Prostate gland (tissue), 2 donors: Measurements from ENCODE around the gene ZKSCAN3.

Source experiments
- CTCF ChIP-seq, 4 experiments: fragments of 200-600 bp in 2 of 4; fragments of 450-650 bp in 2 of 4; sonication (generic) in 2 of 4; IDR thresholded peaks; 1 replicate in 3 of 4; 2 replicates in 1 of 4; pipeline ENCODE4 v1.5.1; 2016 to 2019; ENCODE audit warnings: antibody characterized with exemption in 4 of 4, mild to moderate bottlenecking in 2 of 4, moderate library complexity in 2 of 4
- POLR2A ChIP-seq: fragments of 450-650 bp; IDR thresholded peaks from one replicate; pipeline ENCODE4 v1.6.1; 2016; ENCODE audit warnings: antibody characterized with exemption, mild to moderate bottlenecking

GRCh38 chr6:28370440-28370839 is 20.7 kb downstream of the ZKSCAN3 start:
- TF ChIP-seq POLR2A: no peak
- no peak for TF ChIP-seq CTCF (IDR thresholded peaks at IDR 0.05)
